Neural cell (in vitro differentiated cells): ENCODE results near the gene KCNJ6. TPM values are rescaled to one million over a fixed set of nuclear protein-coding genes. Genes with fewer than 3 reads are reported as not detected.
"Not testable (repeated sequence)": the region's sequence is repeated elsewhere in the genome, so short reads cannot be mapped to it uniquely, and the experiment has no call there.

Source experiments
- H2AFZ ChIP-seq: fragments of 200-600, 300-800 bp; sonication (generic), shearing (Covaris generic); 2 replicates; pipeline ENCODE4 v1.6.0; 2014; ENCODE audit warnings: low read depth, mild to moderate bottlenecking, antibody characterized with exemption, low read length, moderate library complexity
- H3F3A ChIP-seq: fragments of 200-600 bp; shearing (Covaris generic); 2 replicates; pipeline ENCODE4 v1.6.1; 2016; ENCODE audit warnings: mild to moderate bottlenecking, moderate library complexity, mixed read lengths, antibody characterized with exemption, low read length; ENCODE audit not compliant: insufficient read depth, poor library complexity, severe bottlenecking
- H3K27ac ChIP-seq: fragments of 200-600, 300-800 bp; sonication (generic), shearing (Covaris generic); 2 replicates; pipeline ENCODE4 v1.5.1; 2014; ENCODE audit warnings: mild to moderate bottlenecking, low read length, moderate library complexity
- H3K27me3 ChIP-seq: fragments of 300-800, 200-600 bp; sonication (generic), shearing (Covaris generic); 2 replicates; pipeline ENCODE4 v1.6.0; 2014; ENCODE audit warnings: mild to moderate bottlenecking, low read depth, low read length, moderate library complexity; ENCODE audit not compliant: insufficient read depth
- H3K36me3 ChIP-seq: fragments of 300-800, 200-600 bp; sonication (generic), shearing (Covaris generic); 2 replicates; pipeline ENCODE4 v1.5.1; 2014; ENCODE audit warnings: mild to moderate bottlenecking, antibody characterized with exemption, low read length, moderate library complexity; ENCODE audit not compliant: insufficient read depth
- H3K4me2 ChIP-seq: fragments of 300-800, 200-600 bp; sonication (generic), shearing (Covaris generic); 2 replicates; pipeline ENCODE4 v1.6.0; 2014; ENCODE audit warnings: mild to moderate bottlenecking, low read length
- H3K4me3 ChIP-seq: fragments of 300-800, 200-600 bp; sonication (generic), shearing (Covaris generic); 2 replicates; pipeline ENCODE4 v1.5.1; 2014; ENCODE audit warnings: mild to moderate bottlenecking, low read length, moderate library complexity
- H3K79me2 ChIP-seq: fragments of 200-600 bp; shearing (Covaris generic); replicated peaks from 2 replicates; pipeline ENCODE4 v1.6.0; 2014; ENCODE audit warnings: mild to moderate bottlenecking, low read length, moderate library complexity; ENCODE audit not compliant: insufficient read depth
- H3K9ac ChIP-seq: fragments of 300-800, 200-600 bp; sonication (generic), shearing (Covaris generic); 2 replicates; pipeline ENCODE4 v1.6.1; 2016; ENCODE audit warnings: mild to moderate bottlenecking, low read length, mixed read lengths
- H3K9me2 ChIP-seq: fragments of 200-600 bp; shearing (Covaris generic); 2 replicates; pipeline ENCODE4 v1.6.1; 2016; ENCODE audit warnings: mild to moderate bottlenecking, low read length, mixed read lengths; ENCODE audit not compliant: insufficient read depth
- H3K9me3 ChIP-seq: fragments of 200-600, 300-800 bp; sonication (generic), shearing (Covaris generic); 2 replicates; pipeline ENCODE4 v1.6.1; 2016; ENCODE audit warnings: mild to moderate bottlenecking, mixed run types, low read length, moderate library complexity, mixed read lengths
- H4K20me1 ChIP-seq: fragments of 200-600 bp; shearing (Covaris generic); 2 replicates; pipeline ENCODE4 v1.6.1; 2016; ENCODE audit warnings: mild to moderate bottlenecking, mixed run types; ENCODE audit not compliant: insufficient read depth
- CTCF ChIP-seq: fragments of 450-650 bp; IDR thresholded peaks from 2 replicates; pipeline ENCODE4 v1.5.1; 2014; ENCODE audit warnings: antibody characterized with exemption, mild to moderate bottlenecking, moderate library complexity; ENCODE audit not compliant: poor library complexity, severe bottlenecking
- EP300 ChIP-seq: fragments of 450-650 bp; conservative IDR thresholded peaks from 2 replicates; pipeline ENCODE4 v1.6.1; 2014; ENCODE audit warnings: antibody characterized with exemption, mild to moderate bottlenecking, moderate library complexity; ENCODE audit not compliant: poor library complexity, severe bottlenecking
- EZH2 ChIP-seq: fragments of 200-600, 300-800 bp; shearing (Covaris generic), sonication (generic); IDR thresholded peaks from 2 replicates; pipeline ENCODE4 v1.6.1; 2014; ENCODE audit warnings: antibody characterized with exemption, low read length, borderline replicate concordance, mild to moderate bottlenecking; ENCODE audit not compliant: insufficient read depth, poor library complexity, severe bottlenecking
- MXI1 ChIP-seq: fragments of 450-650 bp; conservative IDR thresholded peaks from 2 replicates; pipeline ENCODE4 v1.6.1; 2014; ENCODE audit warnings: antibody characterized with exemption, mild to moderate bottlenecking; ENCODE audit not compliant: poor library complexity, severe bottlenecking
- POLR2AphosphoS5 ChIP-seq: IDR thresholded peaks from 2 replicates; pipeline ENCODE4 v1.6.1; 2012
- RAD21 ChIP-seq: fragments of 450-650 bp; conservative IDR thresholded peaks from 2 replicates; pipeline ENCODE4 v1.6.1; 2014; ENCODE audit warnings: antibody characterized with exemption, mild to moderate bottlenecking, moderate library complexity
- REST ChIP-seq: IDR thresholded peaks from 2 replicates; pipeline ENCODE4 v1.6.1; 2012; ENCODE audit warnings: borderline replicate concordance
- SMC3 ChIP-seq: fragments of 450-650 bp; conservative IDR thresholded peaks from 2 replicates; pipeline ENCODE4 v1.6.1; 2014; ENCODE audit warnings: antibody characterized with exemption, mild to moderate bottlenecking, moderate library complexity; ENCODE audit not compliant: poor library complexity
- TAF1 ChIP-seq: IDR thresholded peaks from 2 replicates; pipeline ENCODE4 v1.6.1; 2012; ENCODE audit warnings: low read depth
- polyA plus RNA-seq: library from polyadenylated mRNA; depleted of rRNA; stranded (reverse); fragments of >200 nt; gene quantifications from 2 replicates; pipeline ENCODE4 v1.2.3, GENCODE V29; 2014

KCNJ6 gene
- polyA plus RNA-seq, 1 donor from 2014 or later = 1.7 TPM

GRCh38 chr21:37717534-37717933, 198.7 kb downstream of the KCNJ6 start:
- Histone ChIP-seq H3K79me2 (no peaks in the 10 kb centered on the region), H3K9ac (no peak overlapping the region), H3K9me2 (no peaks in the 10 kb centered on the region), H3K27ac (no peak overlapping the region), H3K4me2 (no peak overlapping the region), H3K27me3 (no peaks in the 10 kb centered on the region), H3K4me3 (no peak overlapping the region), H2AFZ (no peak overlapping the region), H3F3A (no peaks in the 10 kb centered on the region), H4K20me1 (no peaks in the 10 kb centered on the region), H3K36me3 (no peaks in the 10 kb centered on the region), H3K9me3 (no peaks in the 10 kb centered on the region)
- TF ChIP-seq MXI1 = no peak
- TF ChIP-seq POLR2AphosphoS5 = no peak
- no peak for TF ChIP-seq SMC3
- TF ChIP-seq EP300 = no peak
- TF ChIP-seq REST = no peak
- no peak for TF ChIP-seq RAD21
- TF ChIP-seq CTCF = no peak
- no peak for TF ChIP-seq TAF1
- TF ChIP-seq EZH2 = no peak

GRCh38 chr21:37712569-37712934, 203.7 kb downstream of the KCNJ6 start:
- not testable (repeated sequence) for H3K4me3 ChIP-seq, H3F3A ChIP-seq, H3K9me3 ChIP-seq, H3K27me3 ChIP-seq, H3K4me2 ChIP-seq, H3K9me2 ChIP-seq, H3K36me3 ChIP-seq, H3K79me2 ChIP-seq, H4K20me1 ChIP-seq, H3K27ac ChIP-seq, H2AFZ ChIP-seq, H3K9ac ChIP-seq
